Measurements from ENCODE around the gene PRC1. TPM values are rescaled to one million over a fixed set of nuclear protein-coding genes. Genes with fewer than 3 reads are reported as not detected.
A peak's percentile ranks its signal among the peaks of the same experiment; 100 is the strongest.

The PRC1 gene
- total and polyA plus RNA-seq, 2 of the 13 experiments (the other 11 are each of a cell fraction or from before 2014, with no cell fraction given): 137 to 162 TPM

DNA sequence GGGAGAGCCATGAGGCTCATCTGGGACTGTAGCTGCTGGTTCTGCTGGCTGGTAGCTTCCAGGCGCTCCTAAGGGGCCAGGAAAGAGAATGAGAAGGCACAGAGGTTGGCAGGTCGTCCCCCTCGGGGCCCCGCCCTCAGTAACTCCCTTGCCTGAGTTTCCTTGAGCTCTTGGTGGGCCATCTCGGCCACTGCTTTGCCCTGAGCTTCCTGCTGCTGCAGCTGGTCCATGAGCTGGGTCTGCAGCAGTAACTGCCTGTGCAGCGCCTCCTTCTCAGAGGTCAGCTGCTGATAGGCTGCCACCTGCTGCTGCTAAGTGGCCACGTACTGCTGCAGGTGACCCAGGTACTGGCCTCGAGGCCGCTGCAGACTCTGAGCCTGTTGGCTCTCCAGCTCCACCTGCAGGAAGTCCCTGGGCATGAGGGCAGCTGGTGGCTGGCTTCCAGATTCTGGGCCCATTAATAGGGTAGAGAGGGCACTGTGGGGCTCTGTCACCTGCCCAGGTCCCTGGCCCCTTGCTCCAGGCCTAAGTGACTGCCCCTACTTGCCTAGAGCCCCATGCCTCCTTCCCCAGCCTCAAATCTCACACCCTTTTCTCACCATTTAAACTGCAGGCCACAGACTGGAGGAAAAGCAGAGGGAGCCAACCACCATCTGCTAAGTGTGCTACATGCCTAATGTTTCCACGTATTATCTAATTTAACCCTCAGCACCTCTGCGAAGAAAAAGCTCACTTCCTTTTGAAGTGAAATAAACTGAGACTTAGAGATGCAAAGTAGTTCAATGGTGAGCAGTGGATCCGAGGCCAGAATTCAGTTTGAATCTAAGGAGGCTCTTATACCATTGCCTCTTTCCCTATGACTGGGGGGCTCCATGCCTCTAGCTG is 38.8 kb upstream of the PRC1 start (continued):
- TF ChIP-seq, protein P1, sequence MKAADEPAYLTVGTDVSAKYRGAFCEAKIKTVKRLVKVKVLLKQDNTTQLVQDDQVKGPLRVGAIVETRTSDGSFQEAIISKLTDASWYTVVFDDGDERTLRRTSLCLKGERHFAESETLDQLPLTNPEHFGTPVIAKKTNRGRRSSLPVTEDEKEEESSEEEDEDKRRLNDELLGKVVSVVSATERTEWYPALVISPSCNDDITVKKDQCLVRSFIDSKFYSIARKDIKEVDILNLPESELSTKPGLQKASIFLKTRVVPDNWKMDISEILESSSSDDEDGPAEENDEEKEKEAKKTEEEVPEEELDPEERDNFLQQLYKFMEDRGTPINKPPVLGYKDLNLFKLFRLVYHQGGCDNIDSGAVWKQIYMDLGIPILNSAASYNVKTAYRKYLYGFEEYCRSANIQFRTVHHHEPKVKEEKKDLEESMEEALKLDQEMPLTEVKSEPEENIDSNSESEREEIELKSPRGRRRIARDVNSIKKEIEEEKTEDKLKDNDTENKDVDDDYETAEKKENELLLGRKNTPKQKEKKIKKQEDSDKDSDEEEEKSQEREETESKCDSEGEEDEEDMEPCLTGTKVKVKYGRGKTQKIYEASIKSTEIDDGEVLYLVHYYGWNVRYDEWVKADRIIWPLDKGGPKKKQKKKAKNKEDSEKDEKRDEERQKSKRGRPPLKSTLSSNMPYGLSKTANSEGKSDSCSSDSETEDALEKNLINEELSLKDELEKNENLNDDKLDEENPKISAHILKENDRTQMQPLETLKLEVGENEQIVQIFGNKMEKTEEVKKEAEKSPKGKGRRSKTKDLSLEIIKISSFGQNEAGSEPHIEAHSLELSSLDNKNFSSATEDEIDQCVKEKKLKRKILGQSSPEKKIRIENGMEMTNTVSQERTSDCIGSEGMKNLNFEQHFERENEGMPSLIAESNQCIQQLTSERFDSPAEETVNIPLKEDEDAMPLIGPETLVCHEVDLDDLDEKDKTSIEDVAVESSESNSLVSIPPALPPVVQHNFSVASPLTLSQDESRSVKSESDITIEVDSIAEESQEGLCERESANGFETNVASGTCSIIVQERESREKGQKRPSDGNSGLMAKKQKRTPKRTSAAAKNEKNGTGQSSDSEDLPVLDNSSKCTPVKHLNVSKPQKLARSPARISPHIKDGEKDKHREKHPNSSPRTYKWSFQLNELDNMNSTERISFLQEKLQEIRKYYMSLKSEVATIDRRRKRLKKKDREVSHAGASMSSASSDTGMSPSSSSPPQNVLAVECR (CRISPR knock-in tag; IDR thresholded peaks at IDR 0.05; ENCODE audit: borderline replicate concordance): peak; percentile 46; the same call in 1 of the 2 replicates
- TF ChIP-seq, protein P2, sequence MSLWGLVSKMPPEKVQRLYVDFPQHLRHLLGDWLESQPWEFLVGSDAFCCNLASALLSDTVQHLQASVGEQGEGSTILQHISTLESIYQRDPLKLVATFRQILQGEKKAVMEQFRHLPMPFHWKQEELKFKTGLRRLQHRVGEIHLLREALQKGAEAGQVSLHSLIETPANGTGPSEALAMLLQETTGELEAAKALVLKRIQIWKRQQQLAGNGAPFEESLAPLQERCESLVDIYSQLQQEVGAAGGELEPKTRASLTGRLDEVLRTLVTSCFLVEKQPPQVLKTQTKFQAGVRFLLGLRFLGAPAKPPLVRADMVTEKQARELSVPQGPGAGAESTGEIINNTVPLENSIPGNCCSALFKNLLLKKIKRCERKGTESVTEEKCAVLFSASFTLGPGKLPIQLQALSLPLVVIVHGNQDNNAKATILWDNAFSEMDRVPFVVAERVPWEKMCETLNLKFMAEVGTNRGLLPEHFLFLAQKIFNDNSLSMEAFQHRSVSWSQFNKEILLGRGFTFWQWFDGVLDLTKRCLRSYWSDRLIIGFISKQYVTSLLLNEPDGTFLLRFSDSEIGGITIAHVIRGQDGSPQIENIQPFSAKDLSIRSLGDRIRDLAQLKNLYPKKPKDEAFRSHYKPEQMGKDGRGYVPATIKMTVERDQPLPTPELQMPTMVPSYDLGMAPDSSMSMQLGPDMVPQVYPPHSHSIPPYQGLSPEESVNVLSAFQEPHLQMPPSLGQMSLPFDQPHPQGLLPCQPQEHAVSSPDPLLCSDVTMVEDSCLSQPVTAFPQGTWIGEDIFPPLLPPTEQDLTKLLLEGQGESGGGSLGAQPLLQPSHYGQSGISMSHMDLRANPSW (CRISPR knock-in tag; IDR thresholded peaks at IDR 0.05; ENCODE audit: borderline replicate concordance): no peak
- TF ChIP-seq POGZ (CRISPR knock-in tag; IDR thresholded peaks at IDR 0.05) (peak; percentile 56), ZNF619 (CRISPR knock-in tag; IDR thresholded peaks at IDR 0.05) (peak; percentile 69), SRSF9 (IDR thresholded peaks at IDR 0.05; ENCODE audit: borderline replicate concordance, insufficient read depth, low read depth, low read length, poor library complexity, severe bottlenecking) (no peak), ZEB1 (IDR thresholded peaks at IDR 0.05; ENCODE audit: insufficient replicate concordance, low read depth) (peak; percentile 97), IKZF4 (CRISPR knock-in tag; IDR thresholded peaks at IDR 0.05; ENCODE audit: borderline replicate concordance, low read depth, not compliant biosample characterization) (no peak), ZNF432 (CRISPR knock-in tag; IDR thresholded peaks at IDR 0.05; ENCODE audit: borderline replicate concordance) (no peak), HOXA5 (CRISPR knock-in tag; IDR thresholded peaks at IDR 0.05) (0 out of 2 replicates have a peak, but pooled peaks have one; percentile 39), KMT2A (CRISPR knock-in tag; IDR thresholded peaks at IDR 0.05) (no peak), ZFP36L2 (CRISPR knock-in tag; IDR thresholded peaks at IDR 0.05) (no peak), NR2F6 (IDR thresholded peaks at IDR 0.05) (no peak), NR2F6 (CRISPR knock-in tag; IDR thresholded peaks at IDR 0.05) (peak; percentile 67), ZNF256 (CRISPR knock-in tag; conservative IDR thresholded peaks at IDR 0.05) (no peak), KAT8 (CRISPR knock-in tag; IDR thresholded peaks at IDR 0.05) (peak; percentile 68; the same call in 1 of the 2 replicates), XRCC5 (optimal IDR thresholded peaks at IDR 0.05; ENCODE audit: low read length) (peak; percentile 73), BHLHE40 (IDR thresholded peaks at IDR 0.05; ENCODE audit: low read length) (peak; percentile 38; the same call in 1 of the 2 replicates), MLLT10 (CRISPR knock-in tag; IDR thresholded peaks at IDR 0.05) (no peak), ZNF331 (CRISPR knock-in tag; IDR thresholded peaks at IDR 0.05) (peak; percentile 62; the same call in 1 of the 2 replicates), SOX6 (IDR thresholded peaks at IDR 0.05) (no peak), SOX6 (CRISPR knock-in tag; IDR thresholded peaks at IDR 0.05) (peak; percentile 51)

Data from HepG2 (cell line).